GM18526 (cell line): Measurements from ENCODE around the gene PTPN21.

ENCODE experiments used
- POLR2A ChIP-seq: IDR thresholded peaks from 3 replicates; pipeline ENCODE4 v1.6.1; 2011; ENCODE audit not compliant: insufficient read length; ENCODE audit errors: extremely low read depth

Gene PTPN21

DNA sequence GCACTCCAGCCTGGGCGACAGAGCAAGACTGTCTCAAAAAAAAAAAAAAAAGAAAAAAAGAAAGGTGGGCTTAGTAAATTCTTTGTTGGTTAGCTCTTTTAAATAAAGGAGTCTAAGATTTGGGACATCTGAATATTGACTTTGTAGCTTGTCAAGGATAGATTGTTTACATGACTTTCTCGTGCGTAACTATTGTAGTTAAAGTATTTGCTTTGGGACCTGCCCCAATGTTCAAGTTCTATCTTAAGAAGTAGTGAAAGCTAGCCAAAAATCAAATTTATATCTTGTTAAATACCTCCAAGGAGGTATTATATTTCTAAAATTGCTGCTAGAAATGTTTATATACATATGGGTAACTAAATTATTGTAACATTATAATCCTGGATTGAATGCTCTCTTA lies 32.4 kb downstream of the PTPN21 start:
- TF ChIP-seq POLR2A, result no peak

GRCh38 chr14:88521818-88522217 lies 33.0 kb downstream of the PTPN21 start:
- no peak for TF ChIP-seq POLR2A

- TF ChIP-seq POLR2A, result no peak
Observed at GRCh38 chr14:88519907-88520306, 34.9 kb downstream of the PTPN21 start.

DNA sequence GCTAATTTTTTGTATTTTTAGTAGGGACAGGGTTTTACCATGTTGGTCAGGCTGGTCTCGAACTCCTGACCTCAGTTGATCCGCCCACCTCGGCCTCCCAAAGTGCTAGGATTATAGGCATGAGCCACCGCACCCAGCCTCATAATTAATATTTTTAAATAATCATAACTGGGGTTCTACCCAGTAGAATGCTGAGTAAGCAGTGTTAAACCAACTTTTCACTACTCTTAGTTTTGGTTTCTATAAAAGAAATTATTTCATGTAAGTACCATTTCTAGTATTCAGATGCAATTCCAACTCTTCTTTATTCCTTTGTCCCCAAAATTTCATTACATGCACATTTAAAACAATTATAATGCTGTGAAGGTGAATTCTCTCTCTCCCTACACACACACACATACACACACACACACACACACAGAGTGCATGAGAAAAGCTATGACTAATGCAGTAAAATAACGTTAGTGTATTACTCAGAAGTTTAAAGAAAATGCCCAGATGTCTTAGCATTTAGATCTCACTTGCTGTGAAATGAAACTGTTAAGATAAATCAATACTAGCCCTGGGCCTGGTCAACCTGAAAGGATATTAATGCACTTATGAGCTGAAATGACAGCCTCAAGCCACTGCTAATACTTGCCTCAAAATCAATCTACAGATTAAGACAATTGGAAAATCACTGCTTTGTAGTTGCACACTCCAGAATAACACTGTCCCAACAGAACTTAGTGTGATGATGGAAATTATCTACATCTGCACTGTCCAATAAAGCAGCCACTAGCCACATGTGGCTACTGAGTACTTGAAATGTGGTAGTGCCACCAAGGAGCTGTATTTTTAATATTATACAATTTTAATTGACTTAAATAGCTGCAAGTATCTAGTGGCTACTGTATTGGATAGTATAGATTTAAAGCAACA lies 36.0 kb downstream of the PTPN21 start:
- TF ChIP-seq POLR2A, result no peak

- no peak for TF ChIP-seq POLR2A
Observed at GRCh38 chr14:88516861-88517357, 37.9 kb downstream of the PTPN21 start.

GRCh38 chr14:88515499-88516221 lies 39.1 kb downstream of the PTPN21 start:
- no peak for TF ChIP-seq POLR2A

DNA sequence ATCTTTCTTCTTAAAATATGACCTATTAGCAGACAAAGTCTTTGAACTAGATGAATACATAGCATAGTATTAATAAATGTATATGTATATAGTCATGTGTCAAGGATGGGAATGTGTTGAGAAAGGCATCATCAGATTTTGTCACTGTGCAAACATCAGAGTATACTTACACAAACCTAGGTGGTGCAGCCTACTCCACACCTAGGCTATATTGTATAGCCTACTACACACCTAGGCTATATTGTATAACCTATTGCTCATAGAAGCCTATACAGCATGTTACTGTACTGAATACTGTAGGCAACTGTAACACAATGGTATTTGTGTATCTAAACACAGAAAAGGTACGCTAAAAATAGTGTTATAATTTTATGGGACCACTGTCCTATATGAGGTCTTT lies 47.6 kb downstream of the PTPN21 start:
- no peak for TF ChIP-seq POLR2A

DNA sequence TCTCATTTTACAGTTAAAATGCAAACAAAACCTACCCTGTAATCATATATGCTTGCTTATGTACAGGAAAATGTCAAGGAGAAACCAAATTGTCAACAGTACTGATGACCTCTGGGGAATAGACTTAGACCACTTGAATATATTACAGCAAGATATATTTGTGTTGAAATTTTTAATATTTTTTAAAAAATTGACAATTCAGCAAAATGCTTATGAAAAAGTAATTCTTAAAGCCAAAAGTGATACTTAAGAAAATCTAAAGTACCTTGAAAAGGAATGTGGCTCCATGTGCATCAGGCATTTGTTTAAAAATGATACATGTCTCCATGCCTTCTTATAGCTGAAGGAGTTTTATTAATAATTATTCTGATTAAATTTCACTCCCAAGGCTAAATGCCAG lies 49.2 kb downstream of the PTPN21 start:
- no peak for TF ChIP-seq POLR2A

- TF ChIP-seq POLR2A, result no peak
Observed at GRCh38 chr14:88504602-88505001, 50.2 kb downstream of the PTPN21 start.

DNA sequence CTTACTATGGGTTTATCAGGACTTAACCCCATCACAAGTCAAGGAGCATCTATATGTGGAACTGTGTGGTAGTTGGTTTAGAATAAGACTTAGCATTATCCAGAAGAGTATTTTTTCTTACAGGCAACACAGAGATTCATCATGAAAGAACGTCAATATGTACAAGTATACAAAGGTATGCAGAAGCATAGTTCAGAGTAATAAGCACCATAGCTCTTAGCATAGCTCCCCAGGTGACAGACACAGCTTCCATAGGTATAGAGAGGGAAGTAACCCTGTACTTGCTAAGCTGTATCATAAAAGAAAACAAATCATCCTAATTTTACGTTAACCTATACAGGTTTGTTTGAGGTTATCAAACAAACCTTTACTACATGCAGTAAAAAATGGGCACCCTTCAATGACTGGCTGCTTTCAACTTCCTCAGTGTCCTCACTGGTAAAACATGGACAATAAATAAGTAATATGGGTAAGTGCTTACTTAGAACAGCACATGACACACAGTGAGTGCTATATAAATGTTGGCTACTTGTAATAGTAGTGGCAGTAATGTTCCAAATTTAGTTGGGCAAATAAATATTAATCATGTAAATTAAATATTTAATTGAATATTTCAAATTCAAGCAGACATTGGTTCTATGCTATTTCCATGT lies 50.9 kb downstream of the PTPN21 start:
- TF ChIP-seq POLR2A, result no peak

GRCh38 chr14:88502740-88503139 lies 52.1 kb downstream of the PTPN21 start:
- no peak for TF ChIP-seq POLR2A

- no peak for TF ChIP-seq POLR2A
Observed at GRCh38 chr14:88500611-88501010, 54.2 kb downstream of the PTPN21 start.

DNA sequence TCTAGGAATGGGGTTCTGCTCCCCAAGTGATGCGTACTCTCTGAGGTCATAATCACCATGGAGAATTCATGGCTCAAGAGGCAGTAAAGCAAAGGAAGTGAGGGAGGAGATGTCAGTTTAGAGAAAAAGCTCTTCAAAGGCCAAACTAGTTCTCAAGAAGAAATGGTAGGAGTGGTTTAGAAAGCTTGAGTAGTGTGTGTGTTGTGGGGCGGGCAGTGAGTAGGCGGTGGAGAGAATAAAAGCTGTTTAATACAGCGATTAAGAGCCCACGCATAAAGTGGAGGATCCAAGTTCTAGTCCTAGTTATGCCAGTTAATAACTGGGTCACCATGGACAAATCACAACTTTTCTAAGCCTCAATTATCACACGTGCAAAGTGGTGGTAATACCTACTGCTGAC lies 55.6 kb downstream of the PTPN21 start:
- TF ChIP-seq POLR2A, result no peak

GRCh38 chr14:88496414-88496813 lies 58.4 kb downstream of the PTPN21 start:
- TF ChIP-seq POLR2A, result no peak

DNA sequence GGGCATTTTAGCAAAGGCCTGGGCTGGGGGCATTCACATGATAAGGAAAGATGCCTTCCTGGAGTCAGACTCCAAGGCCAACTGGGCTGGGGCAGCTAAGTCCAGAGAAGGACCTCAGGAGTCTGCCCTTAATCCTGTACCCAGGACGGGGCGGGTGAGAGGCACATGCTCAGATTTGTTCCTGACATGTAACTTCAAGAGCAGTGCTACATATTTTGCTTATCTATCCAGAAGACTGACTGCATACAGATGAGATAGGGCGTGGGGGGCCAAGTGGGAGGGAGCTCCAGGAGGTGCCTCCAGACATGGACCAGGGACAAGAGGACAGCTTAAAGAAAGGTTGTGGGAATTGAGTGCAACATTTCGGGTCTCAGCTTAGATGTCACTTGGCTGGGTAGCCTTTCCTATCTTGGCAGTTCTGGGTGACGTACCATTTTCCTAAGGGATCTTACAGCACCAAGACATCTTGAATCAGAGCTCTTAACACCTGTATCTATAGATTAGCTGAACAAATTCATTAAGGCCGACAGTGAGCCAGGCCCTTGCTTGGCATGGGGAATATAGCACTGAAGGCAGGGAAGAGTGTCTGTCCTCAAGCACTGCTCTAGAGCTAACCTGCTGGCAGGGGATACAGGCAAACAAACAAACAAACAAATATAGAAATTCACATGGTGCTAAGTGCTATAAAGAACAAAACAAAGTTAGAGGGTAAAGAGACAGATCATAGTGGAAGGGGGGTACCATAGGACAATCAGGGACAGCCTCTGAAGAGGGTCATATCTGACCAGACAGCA lies 61.2 kb downstream of the PTPN21 start:
- TF ChIP-seq POLR2A, result no peak
